MCF 10A (cell line): Measurements from ENCODE around the gene CDK13. TPM values are rescaled to one million over a fixed set of nuclear protein-coding genes. Genes with fewer than 3 reads are reported as not detected.
A peak's percentile ranks its signal among the peaks of the same experiment; 100 is the strongest.

Experiments
- BruUV-seq: library from RNA; stranded (reverse); fragments of 400-500 nt; replicated peaks from 2 replicates; lab custom pipeline; 2021; lab: Mats Ljungman, UMichigan
- CTCF ChIA-PET: fragments of 300-600 bp; sonication (Branson Sonifier 250); formaldehyde crosslinking; extraction: SDS; loops from one replicate; lab custom pipeline; 2021; ENCODE audit warnings: antibody characterized with exemption, inconsistent platforms; lab: Yijun Ruan, JAX
- POLR2A ChIA-PET: fragments of 300-600, 350-650 bp; sonication (Branson Sonifier 250); formaldehyde crosslinking; extraction: SDS; loops from one replicate; lab custom pipeline; 2020; ENCODE audit warnings: antibody characterized with exemption, inconsistent platforms; lab: Yijun Ruan, JAX
- DNase-seq: peaks from one replicate; pipeline ENCODE4 v3.0.0-alpha.2; 2018; ENCODE audit not compliant: unreplicated experiment
- H3K27ac Mint-ChIP-seq: one replicate; pipeline ENCODE4 v1.8.0; 2022; ENCODE audit warnings: mild to moderate bottlenecking, low read depth, mixed read lengths; ENCODE audit not compliant: unreplicated experiment
- H3K27me3 Mint-ChIP-seq: one replicate; pipeline ENCODE4 v1.8.0; 2022; ENCODE audit warnings: mixed read lengths; ENCODE audit not compliant: insufficient read depth, unreplicated experiment
- H3K36me3 Mint-ChIP-seq: one replicate; pipeline ENCODE4 v1.8.0; 2022; ENCODE audit warnings: mild to moderate bottlenecking, moderate library complexity, mixed read lengths; ENCODE audit not compliant: insufficient read depth, unreplicated experiment
- H3K4me1 Mint-ChIP-seq: one replicate; pipeline ENCODE4 v1.8.0; 2022; ENCODE audit warnings: mixed read lengths; ENCODE audit not compliant: insufficient read depth, unreplicated experiment
- H3K4me3 Mint-ChIP-seq: one replicate; pipeline ENCODE4 v1.8.0; 2022; ENCODE audit warnings: mild to moderate bottlenecking, moderate library complexity, mixed read lengths; ENCODE audit not compliant: unreplicated experiment
- H3K9me3 Mint-ChIP-seq: one replicate; pipeline ENCODE4 v1.8.0; 2022; ENCODE audit warnings: mixed read lengths; ENCODE audit not compliant: unreplicated experiment
- CTCF ChIP-seq: fragments of 200-600 bp; IDR thresholded peaks from one replicate; pipeline ENCODE4 v1.8.0; 2022; ENCODE audit warnings: antibody characterized with exemption, mild to moderate bottlenecking; ENCODE audit not compliant: unreplicated experiment
- intact Hi-C: fragments of 100-400 bp; cut with micrococcal nuclease; formaldehyde crosslinking; loops from 2 replicates; pipeline ENCODE4 v1.14.1; 2022
- total RNA-seq: library from RNA; stranded (reverse); gene quantifications from 2 replicates; pipeline ENCODE4 v1.2.3, GENCODE V29; 2022

The CDK13 gene
- total RNA-seq, 1 experiment from 2014 or later, result 50.2 TPM

- no peak overlapping the region for H3K4me3 Mint-ChIP-seq
- ChIA-PET CTCF (no interaction called here), POLR2A (interaction anchor here (1.8 kb wide), 1 partner anchor 11 kb away, joined by 8 read pairs; the partner anchor contains the start of genes MPLKIP and SUGCT)
- peaks cover 16% of the 10 kb centered on the region for H3K36me3 Mint-ChIP-seq
- intact Hi-C loops, result no loop called here
- no peaks in the 10 kb centered on the region for H3K9me3 Mint-ChIP-seq
- H3K4me1 Mint-ChIP-seq, result no peaks in the 10 kb centered on the region
- no peak for TF ChIP-seq CTCF
- H3K27ac Mint-ChIP-seq, result no peak overlapping the region
- no peak for DNase-seq
- no peaks in the 10 kb centered on the region for H3K27me3 Mint-ChIP-seq
- no TSS peak for BruUV-seq
These were observed 172.8 kb downstream of the CDK13 start for GRCh38 chr7:40122940-40123254.

- ChIA-PET CTCF (interaction anchor here (0.5 to 1.8 kb wide), 15 partner anchors 10 to 1802 kb away, joined by 3 to 7 read pairs (median 3); no protein-coding TSS in a partner anchor), POLR2A (interaction anchor here (0.6 to 3.3 kb wide), 16 partner anchors 9 to 1999 kb away, joined by 3 to 26 read pairs (median 4); partner anchors contain the start of gene CDK13)
- Mint-ChIP-seq H3K4me3 (peak overlapping the region; percentile 84), H3K27me3 (no peaks in the 10 kb centered on the region), H3K9me3 (no peaks in the 10 kb centered on the region), H3K27ac (peak overlapping the region; percentile 93), H3K36me3 (peaks cover 26% of the 10 kb centered on the region), H3K4me1 (peaks cover 12% of the 10 kb centered on the region)
- TF ChIP-seq CTCF, result no peak
- peak; percentile 33 for DNase-seq
- intact Hi-C loops, result loop anchor here (2.0 kb wide), 1 partner anchor 237 kb away; no protein-coding TSS in a partner anchor
- BruUV-seq, result TSS peak; percentile 70
These were observed 183.7 kb downstream of the CDK13 start for GRCh38 chr7:40133561-40134427.

GRCh38 chr7:40134428-40135316 lies 184.6 kb downstream of the CDK13 start, which contains the start of the genes MPLKIP and SUGCT:
TSS of gene MPLKIP (minus strand) at chr7:40134622. CDS start at chr7:40134567, 55 bp downstream.
TSS of gene SUGCT (plus strand) at chr7:40135005.
- intact Hi-C loops, result loop anchor here (2.0 kb wide), 1 partner anchor 238 kb away; no protein-coding TSS in a partner anchor
- ChIA-PET CTCF (interaction anchor here (0.5 to 1.8 kb wide), 15 partner anchors 9 to 1212 kb away, joined by 3 to 7 read pairs (median 3); no protein-coding TSS in a partner anchor), POLR2A (interaction anchor here (0.6 to 3.3 kb wide), 24 partner anchors 9 to 1998 kb away, joined by 3 to 26 read pairs (median 4); partner anchors contain the start of genes CDK13 and RALA)
- Mint-ChIP-seq H3K27me3 (no peaks in the 10 kb centered on the region), H3K4me1 (peaks cover 12% of the 10 kb centered on the region), H3K27ac (peak within 1 kb of the TSS; percentile 93), H3K36me3 (peaks cover 22% of the 10 kb centered on the region), H3K4me3 (peak within 1 kb of the TSS; percentile 84), H3K9me3 (no peaks in the 10 kb centered on the region)
- BruUV-seq, result no TSS peak
- DNase-seq, result peak; percentile 86
- TF ChIP-seq CTCF, result peak; percentile 98
